ENCODE data around the gene DIP2B. TPM values are rescaled to one million over a fixed set of nuclear protein-coding genes. Genes with fewer than 3 reads are reported as not detected.

Gene DIP2B
- total and polyA plus RNA-seq, 12 donors, result 3.0 to 21.5 (median 15.8) TPM

GRCh38 chr12:50557421-50557820 is 52.6 kb downstream of the DIP2B start:
- no peaks in the 10 kb centered on the region for H3K9me3 ChIP-seq
- H3K36me3 ChIP-seq, result peaks cover 0 to 4% (median 0%) of the 10 kb centered on the region in 9 donors
- 93 to 99% methylated on average over 2 of the region's 2 CpGs for WGBS, 2 donors
- H3K4me3 ChIP-seq, result no peak overlapping the region
- intact Hi-C loops (cut with DNase I), result loop anchor here in 1 of 10 donors (5.0 kb wide), 1 partner anchor 45 kb away; no protein-coding TSS in a partner anchor
- TF ChIP-seq, protein P1, sequence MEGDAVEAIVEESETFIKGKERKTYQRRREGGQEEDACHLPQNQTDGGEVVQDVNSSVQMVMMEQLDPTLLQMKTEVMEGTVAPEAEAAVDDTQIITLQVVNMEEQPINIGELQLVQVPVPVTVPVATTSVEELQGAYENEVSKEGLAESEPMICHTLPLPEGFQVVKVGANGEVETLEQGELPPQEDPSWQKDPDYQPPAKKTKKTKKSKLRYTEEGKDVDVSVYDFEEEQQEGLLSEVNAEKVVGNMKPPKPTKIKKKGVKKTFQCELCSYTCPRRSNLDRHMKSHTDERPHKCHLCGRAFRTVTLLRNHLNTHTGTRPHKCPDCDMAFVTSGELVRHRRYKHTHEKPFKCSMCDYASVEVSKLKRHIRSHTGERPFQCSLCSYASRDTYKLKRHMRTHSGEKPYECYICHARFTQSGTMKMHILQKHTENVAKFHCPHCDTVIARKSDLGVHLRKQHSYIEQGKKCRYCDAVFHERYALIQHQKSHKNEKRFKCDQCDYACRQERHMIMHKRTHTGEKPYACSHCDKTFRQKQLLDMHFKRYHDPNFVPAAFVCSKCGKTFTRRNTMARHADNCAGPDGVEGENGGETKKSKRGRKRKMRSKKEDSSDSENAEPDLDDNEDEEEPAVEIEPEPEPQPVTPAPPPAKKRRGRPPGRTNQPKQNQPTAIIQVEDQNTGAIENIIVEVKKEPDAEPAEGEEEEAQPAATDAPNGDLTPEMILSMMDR (IDR thresholded peaks at IDR 0.05), result no peak
- H3K4me1 ChIP-seq, result peaks cover 0 to 18% (median 4%) of the 10 kb centered on the region in 9 donors
- H3K27me3 ChIP-seq, result no peaks in the 10 kb centered on the region
- DNase-seq (no peak), ATAC-seq (no peak)
- H3K27ac ChIP-seq, result no peak overlapping the region

- 57 to 79% methylated on average over 1 of the region's 1 CpG for WGBS, 2 donors
- no peak overlapping the region for H3K27ac ChIP-seq
- ATAC-seq, result no peak
- intact Hi-C loops (cut with DNase I), result loop anchor here in 1 of 10 donors (5.0 kb wide), 1 partner anchor 47 kb away; no protein-coding TSS in a partner anchor
- no peak overlapping the region for H3K4me3 ChIP-seq
- TF ChIP-seq, protein P1 (IDR thresholded peaks at IDR 0.05), result no peak
- no peaks in the 10 kb centered on the region for H3K9me3 ChIP-seq
- H3K4me1 ChIP-seq, result peaks cover 0 to 31% (median 6%) of the 10 kb centered on the region in 9 donors
- DNase-seq, result no peak
- H3K27me3 ChIP-seq, result no peaks in the 10 kb centered on the region
- peaks cover 0 to 4% (median 0%) of the 10 kb centered on the region in 9 donors for H3K36me3 ChIP-seq
These were observed 54.2 kb downstream of the DIP2B start for GRCh38 chr12:50558970-50559369.

DNA sequence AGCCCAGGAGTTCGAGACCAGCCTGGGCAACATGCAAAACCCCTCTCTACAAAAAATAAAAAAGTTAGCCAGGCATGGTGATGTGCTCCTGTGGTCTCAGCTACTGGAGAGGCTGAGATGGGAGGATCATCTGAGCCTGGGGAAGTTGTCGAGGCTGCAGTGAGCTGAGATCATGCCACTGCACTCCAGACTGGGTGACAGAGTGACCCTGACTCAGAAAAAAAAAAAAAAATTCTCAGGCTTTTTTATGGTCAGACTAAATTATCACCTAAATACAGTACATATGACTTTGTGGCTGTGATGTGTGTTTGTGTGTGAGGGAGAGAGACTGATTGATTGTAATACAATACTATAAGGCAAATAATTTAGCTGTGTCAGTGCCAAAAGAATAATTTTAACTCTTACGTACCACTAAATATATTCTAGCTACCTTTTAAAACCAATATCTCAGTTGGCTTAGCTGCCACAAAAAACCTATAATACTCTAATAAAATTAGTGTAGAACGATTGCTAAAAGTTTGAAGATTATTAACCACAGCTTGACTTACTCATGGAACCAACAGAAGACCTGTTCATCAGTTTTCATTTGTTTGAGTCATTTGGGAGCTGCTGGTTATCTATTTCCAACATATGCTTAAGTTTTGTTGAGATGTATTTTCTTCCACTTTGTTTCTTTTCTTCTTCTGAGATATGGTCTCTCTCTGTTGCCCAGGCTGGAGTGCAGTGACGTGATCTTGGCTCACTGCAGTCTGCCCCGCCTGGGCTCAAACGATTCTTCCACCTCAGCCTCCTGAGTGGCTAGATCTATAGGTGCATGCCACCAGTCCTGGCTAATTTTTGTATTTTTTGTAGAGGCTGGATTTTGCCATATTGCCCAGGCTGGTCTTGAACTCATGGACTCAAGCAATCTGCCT is 58.0 kb downstream of the DIP2B start:
- TF ChIP-seq, protein P1 (IDR thresholded peaks at IDR 0.05), result no peak
- DNase-seq (no peak), ATAC-seq (no peak)
- intact Hi-C loops (cut with DNase I), result no loop called here
- Histone ChIP-seq H3K9me3 (no peaks in the 10 kb centered on the region), H3K4me3 (no peak overlapping the region), H3K36me3 (peaks cover 0 to 2% (median 0%) of the 10 kb centered on the region in 9 donors), H3K27me3 (no peaks in the 10 kb centered on the region), H3K4me1 (peaks cover 0 to 47% (median 12%) of the 10 kb centered on the region in 9 donors), H3K27ac (no peak overlapping the region)
- 86 to 92% methylated on average over 7 of the region's 7 CpGs for WGBS, 2 donors

DNA sequence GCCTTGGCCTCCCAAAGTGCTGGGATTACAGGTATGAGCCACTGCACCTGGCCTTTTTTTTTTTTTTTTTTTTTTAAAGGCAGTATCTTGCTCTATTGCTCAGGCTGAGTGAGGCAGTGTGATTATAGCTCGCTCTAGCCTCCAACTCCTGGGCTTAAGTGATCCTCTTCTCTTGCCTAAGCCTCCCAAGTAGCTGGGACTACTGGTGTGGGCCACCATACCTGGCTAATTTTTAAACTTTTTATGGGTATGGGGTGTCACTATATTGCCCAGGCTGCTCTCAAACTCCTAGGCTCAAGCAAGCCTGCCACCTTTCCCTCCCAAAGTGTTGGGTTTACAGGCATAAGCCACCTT is 58.6 kb downstream of the DIP2B start:
- TF ChIP-seq, protein P1 (IDR thresholded peaks at IDR 0.05), result no peak
- H3K4me1 ChIP-seq, result peaks cover 0 to 54% (median 18%) of the 10 kb centered on the region in 9 donors
- no peaks in the 10 kb centered on the region for H3K36me3 ChIP-seq
- intact Hi-C loops (cut with DNase I), result no loop called here
- 100% methylated on average over 1 of the region's 1 CpG for WGBS, 2 donors
- no peaks in the 10 kb centered on the region for H3K27me3 ChIP-seq
- no peak overlapping the region for H3K27ac ChIP-seq
- no peak for ATAC-seq
- no peak for DNase-seq
- H3K9me3 ChIP-seq, result no peaks in the 10 kb centered on the region
- H3K4me3 ChIP-seq, result no peak overlapping the region
